ENCODE results near the gene FOXS1.

DNA sequence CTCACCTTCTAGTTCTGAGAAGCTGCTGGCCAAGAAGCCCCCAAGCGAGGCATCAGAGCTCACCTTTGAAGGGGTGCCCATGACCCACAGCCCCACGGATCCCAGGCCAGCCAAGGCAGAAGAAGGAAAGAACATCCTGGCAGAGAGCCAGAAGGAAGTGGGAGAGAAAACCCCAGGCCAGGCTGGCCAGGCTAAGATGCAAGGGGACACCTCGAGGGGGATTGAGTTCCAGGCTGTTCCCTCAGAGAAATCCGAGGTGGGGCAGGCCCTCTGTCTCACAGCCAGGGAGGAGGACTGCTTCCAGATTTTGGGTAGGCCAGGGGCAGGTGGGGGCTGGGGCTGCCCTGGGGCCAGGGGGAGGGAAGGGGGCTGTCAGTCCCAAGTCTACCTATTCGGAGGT, 24.0 kb downstream of the FOXS1 start:
- TF ChIP-seq L3MBTL2 (conservative IDR thresholded peaks at IDR 0.05) (no peak), FOXK2 (IDR thresholded peaks at IDR 0.05) (no peak), ELF4 (IDR thresholded peaks at IDR 0.05) (no peak), NFRKB (IDR thresholded peaks at IDR 0.05) (no peak), FOXM1 (IDR thresholded peaks at IDR 0.05; ENCODE audit: borderline replicate concordance) (no peak), HDGF (IDR thresholded peaks at IDR 0.05; ENCODE audit: borderline replicate concordance) (no peak), SP1 (IDR thresholded peaks at IDR 0.05) (no peak), ARNT (IDR thresholded peaks at IDR 0.05) (no peak), SUZ12 (IDR thresholded peaks at IDR 0.05) (no peak), ZNF384 (IDR thresholded peaks at IDR 0.05) (no peak), CTBP1 (IDR thresholded peaks at IDR 0.05; ENCODE audit: borderline replicate concordance) (no peak)
- TF ChIP-seq, protein P1, sequence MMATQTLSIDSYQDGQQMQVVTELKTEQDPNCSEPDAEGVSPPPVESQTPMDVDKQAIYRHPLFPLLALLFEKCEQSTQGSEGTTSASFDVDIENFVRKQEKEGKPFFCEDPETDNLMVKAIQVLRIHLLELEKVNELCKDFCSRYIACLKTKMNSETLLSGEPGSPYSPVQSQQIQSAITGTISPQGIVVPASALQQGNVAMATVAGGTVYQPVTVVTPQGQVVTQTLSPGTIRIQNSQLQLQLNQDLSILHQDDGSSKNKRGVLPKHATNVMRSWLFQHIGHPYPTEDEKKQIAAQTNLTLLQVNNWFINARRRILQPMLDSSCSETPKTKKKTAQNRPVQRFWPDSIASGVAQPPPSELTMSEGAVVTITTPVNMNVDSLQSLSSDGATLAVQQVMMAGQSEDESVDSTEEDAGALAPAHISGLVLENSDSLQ (IDR thresholded peaks at IDR 0.05) = no peak

All from HEK293T (cell line).